GM12878 (cell line): ENCODE measurements around the gene NLGN2. TPM values are rescaled to one million over a fixed set of nuclear protein-coding genes. Genes with fewer than 3 reads are reported as not detected.

ENCODE experiments used
- ATAC-seq: fragments of 200-7000 bp; cut with Tn5 transposase; 3 replicates; pipeline ENCODE4 v1.9.1; 2020; ENCODE audit warnings: mild to moderate bottlenecking, moderate library complexity
- BruUV-seq: library from RNA; stranded (reverse); fragments of 400-500 nt; replicated peaks from 2 replicates; lab custom pipeline; 2021; lab: Mats Ljungman, UMichigan
- CTCF ChIA-PET: fragments of 300-600 bp; sonication (Branson Sonifier 250); formaldehyde crosslinking; extraction: SDS; loops from one replicate; lab custom pipeline; 2021; ENCODE audit warnings: inconsistent platforms; lab: Yijun Ruan, JAX
- POLR2A ChIA-PET: fragments of 350-600 bp; formaldehyde crosslinking; extraction: SDS; loops from one replicate; lab custom pipeline; 2021; ENCODE audit warnings: inconsistent platforms; lab: Charles Lee
- RAD21 ChIA-PET: fragments of 300-600 bp; sonication (Branson Sonifier 250); formaldehyde crosslinking; loops from one replicate; lab custom pipeline; 2023; ENCODE audit warnings: antibody characterized with exemption; ENCODE audit not compliant: unreplicated experiment; lab: Charles Lee
- SMC1A ChIA-PET: fragments of 300-600 bp; sonication (Branson Sonifier 250); formaldehyde crosslinking; loops from one replicate; lab custom pipeline; 2023; ENCODE audit not compliant: unreplicated experiment, uncharacterized antibody; lab: Charles Lee
- DNase-seq: peaks from one replicate; pipeline ENCODE4 v3.0.0-alpha.2; 2011; ENCODE audit warnings: low read depth, low spot score
- FAIRE-seq: peaks from 3 replicates; lab custom pipeline; 2011; peaks lifted over from hg19 to GRCh38; lab: Jason Lieb, UNC
- H2AFZ ChIP-seq: 2 replicates; pipeline ENCODE4 v1.6.0; 2011; ENCODE audit warnings: low read depth, low read length, control low read depth; ENCODE audit not compliant: control insufficient read depth
- H3K27ac ChIP-seq: 2 replicates; pipeline ENCODE4 v1.5.1; 2011; ENCODE audit warnings: control low read depth; ENCODE audit not compliant: control insufficient read depth, insufficient read depth
- H3K27me3 ChIP-seq, 2 experiments: replicated peaks in 1 of 2; 2 replicates each; pipeline versions ENCODE4 v1.6.0 to v1.6.1; 2011; ENCODE audit warnings: low read length in 1 of 2; ENCODE audit not compliant: control insufficient read depth in 2 of 2, insufficient read depth in 2 of 2
- H3K36me3 ChIP-seq, 2 experiments: 2 replicates each; pipeline ENCODE4 v1.5.1; 2011; ENCODE audit warnings: low read length in 1 of 2; ENCODE audit not compliant: control insufficient read depth in 2 of 2, insufficient read depth in 2 of 2
- H3K4me1 ChIP-seq: 2 replicates; pipeline ENCODE4 v1.6.1; 2011; ENCODE audit warnings: mild to moderate bottlenecking, low read length, moderate library complexity, mixed read lengths; ENCODE audit not compliant: control insufficient read depth, insufficient read depth
- H3K4me2 ChIP-seq: 2 replicates; pipeline ENCODE4 v1.6.0; 2011; ENCODE audit warnings: control low read depth; ENCODE audit not compliant: control insufficient read depth, insufficient read depth
- H3K4me3 ChIP-seq: fragments of 200-600 bp; sonication (generic); 2 replicates; pipeline ENCODE4 v1.5.1; 2016
- H3K79me2 ChIP-seq: 2 replicates; pipeline ENCODE4 v1.6.0; 2011; ENCODE audit warnings: low read length; ENCODE audit not compliant: control insufficient read depth, insufficient read depth
- H3K9ac ChIP-seq: 2 replicates; pipeline ENCODE4 v1.8.0; 2011; ENCODE audit warnings: low read length, control low read depth, mixed read lengths; ENCODE audit not compliant: control insufficient read depth, insufficient read depth
- H3K9me3 ChIP-seq: replicated peaks from 3 replicates; pipeline ENCODE4 v1.5.1; 2011; ENCODE audit warnings: mild to moderate bottlenecking, low read length; ENCODE audit not compliant: control insufficient read depth, insufficient read depth
- H4K20me1 ChIP-seq: 2 replicates; pipeline ENCODE4 v1.6.0; 2011; ENCODE audit not compliant: control insufficient read depth, insufficient read depth
- BCL11A ChIP-seq: IDR thresholded peaks from 2 replicates; pipeline ENCODE4 v1.6.1; 2011; ENCODE audit warnings: low read depth, low read length
- ELK1 ChIP-seq: IDR thresholded peaks from 2 replicates; pipeline ENCODE4 v1.6.1; 2012; ENCODE audit warnings: low read depth, low read length, improper control_type of control experiment
- NFYA ChIP-seq: IDR thresholded peaks from 2 replicates; pipeline ENCODE4 v1.6.1; 2011; ENCODE audit warnings: low read depth, mild to moderate bottlenecking, low read length, improper control_type of control experiment, borderline replicate concordance
- NR2F1 ChIP-seq: fragments of 450-650 bp; conservative IDR thresholded peaks from 2 replicates; pipeline ENCODE4 v1.6.1; 2017; ENCODE audit warnings: mild to moderate bottlenecking
- PAX5 ChIP-seq: IDR thresholded peaks from 2 replicates; pipeline ENCODE4 v1.6.1; 2011; ENCODE audit warnings: low read depth, low read length, borderline replicate concordance
- PML ChIP-seq: IDR thresholded peaks from 2 replicates; pipeline ENCODE4 v1.6.1; 2012; ENCODE audit warnings: low read length, inconsistent platforms
- POLR2A ChIP-seq: IDR thresholded peaks from 2 replicates; pipeline ENCODE4 v1.6.1; 2011; ENCODE audit warnings: low read depth, mild to moderate bottlenecking, low read length
- RELA ChIP-seq: fragments of 450-650 bp; IDR thresholded peaks from 2 replicates; pipeline ENCODE4 v1.8.0; 2014; ENCODE audit warnings: borderline replicate concordance; ENCODE audit not compliant: partially characterized antibody
- RFX5 ChIP-seq: IDR thresholded peaks from 2 replicates; pipeline ENCODE4 v1.6.1; 2011; ENCODE audit warnings: low read depth, low read length, improper control_type of control experiment
- SP1 ChIP-seq: IDR thresholded peaks from one replicate; pipeline ENCODE4 v1.6.1; 2011; ENCODE audit warnings: low read depth, low read length
- STAT3 ChIP-seq: IDR thresholded peaks from 2 replicates; pipeline ENCODE4 v1.6.1; 2011; ENCODE audit warnings: low read depth, low read length, improper control_type of control experiment
- TAF1 ChIP-seq: IDR thresholded peaks from 2 replicates; pipeline ENCODE4 v1.6.1; 2011; ENCODE audit warnings: mild to moderate bottlenecking, low read depth, low read length, borderline replicate concordance
- TARDBP ChIP-seq: IDR thresholded peaks from 2 replicates; pipeline ENCODE4 v1.6.1; 2016; ENCODE audit warnings: borderline replicate concordance
- YY1 ChIP-seq: IDR thresholded peaks from 2 replicates; pipeline ENCODE4 v1.6.1; 2011; ENCODE audit warnings: low read depth, mild to moderate bottlenecking, low read length
- ZNF207 ChIP-seq: fragments of 450-650 bp; IDR thresholded peaks from 2 replicates; pipeline ENCODE4 v1.6.1; 2014; ENCODE audit warnings: antibody characterized with exemption, mild to moderate bottlenecking, borderline replicate concordance
- ZNF622 ChIP-seq: fragments of 450-650 bp; IDR thresholded peaks from 2 replicates; pipeline ENCODE4 v1.6.1; 2017; ENCODE audit warnings: mild to moderate bottlenecking, inconsistent platforms
- WGBS: methylation state at CpG from one replicate; pipeline ENCODE4 v1.1.6; 2016; ENCODE audit warnings: low lambda C conversion rate; ENCODE audit not compliant: insufficient replicate concordance, insufficient coverage; ENCODE audit errors: missing lambda C conversion rate; 5-methylcytosine and 5-hydroxymethylcytosine counted together
- in situ Hi-C: fragments of 300-500 bp; cut with MboI; formaldehyde crosslinking; loops from 9 replicates; pipeline ENCODE4 v1.14.3; 2018; ENCODE audit warnings: mixed read lengths
- intact Hi-C: fragments of 100-400 bp; cut with micrococcal nuclease; formaldehyde crosslinking; loops from one replicate; pipeline ENCODE4 v1.14.2; 2022; ENCODE audit not compliant: unreplicated experiment
- polyA plus RNA-seq, 11 experiments: library from polyadenylated mRNA; depleted of rRNA in 4 of 11; unstranded in 6 of 11; stranded (reverse) in 5 of 11; fragments of >200 nt; fragmentation: Nextera tagmentation in 4 of 11; fragmentation: Illumina TruSeq in 1 of 11; extraction: Ambion mirVana in 4 of 11; extraction: Trizol in 1 of 11; gene quantifications; 1 replicate in 1 of 11; 2 replicates in 10 of 11; pipeline versions ENCODE4 v1.2.1 to v1.2.3, GENCODE V29; 2011 to 2016; ENCODE audit warnings: inconsistent platforms in 2 of 11, missing spikeins in 2 of 11, low read depth in 1 of 11
- total RNA-seq, 4 experiments: library from RNA; depleted of rRNA in 3 of 4; stranded (reverse); fragments of >200 nt in 3 of 4; fragmentation: Illumina TruSeq in 1 of 4; extraction: Trizol in 1 of 4; gene quantifications; 2 replicates each; pipeline versions ENCODE4 v1.2.1 to v1.2.3, GENCODE V29; 2013 to 2021

The NLGN2 gene
- total and polyA plus RNA-seq, 10 of the 15 experiments (the other 5 are each of a cell fraction or from before 2014, with no cell fraction given), result 0.02 to 0.87 (median 0.11) TPM; not detected in 2

GRCh38 chr17:7465597-7466275 lies 58.1 kb downstream of the NLGN2 start:
- no peak overlapping the region for H3K4me2 ChIP-seq
- no peaks in the 10 kb centered on the region for H4K20me1 ChIP-seq
- no peak overlapping the region for H3K27ac ChIP-seq
- H3K9ac ChIP-seq, result no peak overlapping the region
- no peak overlapping the region for H2AFZ ChIP-seq
- ChIA-PET POLR2A (interaction anchor here (0.7 to 2.4 kb wide), 3 partner anchors 11 to 26 kb away, joined by 3 to 9 read pairs (median 3); partner anchors contain the start of gene CHRNB1), RAD21 (no interaction called here)
- no peak for DNase-seq
- H3K36me3 ChIP-seq, result peaks cover 0 to 5% of the 10 kb centered on the region in 2 experiments; a peak in 3 of 4 replicates
- no peak overlapping the region for H3K4me3 ChIP-seq
- in situ Hi-C loops, result no loop called here
- BruUV-seq, result no TSS peak
- intact Hi-C loops, result no loop called here
- no peak for FAIRE-seq
- H3K9me3 ChIP-seq, result no peaks in the 10 kb centered on the region
- WGBS, result 96% methylated on average over 33 of the region's 33 CpGs
- TF ChIP-seq POLR2A (peak; percentile 50; the same call in 1 of the 2 replicates), NFYA (no peak)
- TF ChIP-seq, all 136 proteins: peak for 1
- ChIA-PET CTCF (no interaction called here), SMC1A (interaction anchor here (1.0 to 1.6 kb wide), 2 partner anchors 11 to 62 kb away, joined by 3 read pairs; partner anchors contain the start of gene TMEM256)
- ATAC-seq, result no peak
- Histone ChIP-seq H3K27me3 (no peaks in the 10 kb centered on the region), H3K4me1 (no peaks in the 10 kb centered on the region; the same call in 1 of the 2 replicates), H3K79me2 (no peaks in the 10 kb centered on the region)

DNA sequence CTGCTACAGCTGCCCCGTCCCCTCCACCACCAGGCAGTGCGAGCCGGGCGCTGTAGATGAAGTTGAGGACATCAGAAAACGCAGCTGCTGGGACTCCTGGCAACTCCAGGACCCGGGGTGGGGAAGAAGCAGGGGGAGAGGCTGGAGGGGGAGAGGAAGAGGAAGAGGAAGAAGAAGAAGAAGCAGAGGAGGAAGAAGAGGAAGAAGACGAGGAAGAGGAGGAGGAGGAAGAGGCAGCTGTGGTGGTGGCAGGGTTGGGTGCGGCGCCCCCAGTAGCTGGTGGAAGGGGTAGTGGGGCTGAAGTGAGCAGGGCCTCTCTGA lies 58.6 kb downstream of the NLGN2 start:
- ChIA-PET CTCF (interaction anchor here (1.7 kb wide), 1 partner anchor 10 kb away, joined by 4 read pairs; no protein-coding TSS in a partner anchor), SMC1A (no interaction called here), RAD21 (no interaction called here), POLR2A (interaction anchor here (1.1 to 2.4 kb wide), 2 partner anchors 10 to 26 kb away, joined by 3 to 9 read pairs; no protein-coding TSS in a partner anchor)
- Histone ChIP-seq H3K4me2 (no peak overlapping the region), H3K9ac (no peak overlapping the region), H3K27me3 (no peaks in the 10 kb centered on the region), H2AFZ (no peak overlapping the region), H4K20me1 (no peaks in the 10 kb centered on the region), H3K79me2 (no peaks in the 10 kb centered on the region), H3K36me3 (peaks cover 0 to 5% of the 10 kb centered on the region in 2 experiments; a peak in 3 of 4 replicates), H3K4me1 (no peaks in the 10 kb centered on the region; the same call in 1 of the 2 replicates), H3K4me3 (no peak overlapping the region), H3K27ac (no peak overlapping the region), H3K9me3 (no peaks in the 10 kb centered on the region)
- ATAC-seq (no peak), DNase-seq (no peak), FAIRE-seq (no peak)
- 82% methylated on average over 9 of the region's 9 CpGs for WGBS
- intact Hi-C loops (no loop called here), in situ Hi-C loops (no loop called here)
- no TSS peak for BruUV-seq
- TF ChIP-seq PML, result no peak
- TF ChIP-seq ZNF207, result no peak
- TF ChIP-seq ELK1, result no peak
- no peak for TF ChIP-seq SP1
- no peak for TF ChIP-seq RELA
- no peak for TF ChIP-seq STAT3
- TF ChIP-seq TARDBP, result no peak
- no peak for TF ChIP-seq TAF1
- no peak for TF ChIP-seq PAX5
- TF ChIP-seq NR2F1, result no peak
- no peak for TF ChIP-seq ZNF622
- no peak for TF ChIP-seq RFX5
- no peak for TF ChIP-seq BCL11A
- no peak for TF ChIP-seq YY1
